Muscle of back (tissue), 13 donors: Measurements from ENCODE around the gene ZNF90. TPM values are rescaled to one million over a fixed set of nuclear protein-coding genes. Genes with fewer than 3 reads are reported as not detected.
"Not testable (repeated sequence)": the region's sequence is repeated elsewhere in the genome, so short reads cannot be mapped to it uniquely, and the experiment has no call there.

Experiments
- DNase-seq, 3 donors: peaks; one replicate each; pipeline versions ENCODE4 v3.0.0 to v3.0.0-alpha.2; 2013
- long read RNA-seq, 9 donors: transcript quantifications; one replicate each; lab custom pipeline, GENCODE V29; 2026
- polyA plus RNA-seq, 10 donors: library from polyadenylated mRNA; unstranded; fragments of 120-200 nt; gene quantifications; one replicate each; pipeline ENCODE4 v1.2.1, GENCODE V29; 2013; ENCODE audit not compliant: insufficient read length in 10 of 10

Gene ZNF90
- 1 to 10 TPM; 2.8 to 7.4 (median 5.4) TPM for polyA plus RNA-seq
- long read RNA-seq, donor 1, partial matches to known transcripts = 0 of 1 reads
- long read RNA-seq, donor 1, other reads (novel, unspliced or antisense) = 0 of 1 reads
- long read RNA-seq, donor 2 = 0 reads
- long read RNA-seq, donor 3 = 0 reads
- long read RNA-seq, donor 4, partial matches to known transcripts = 0 of 1 reads
- long read RNA-seq, donor 4, other reads (novel, unspliced or antisense) = 0 of 1 reads
- long read RNA-seq, donor 5 = 0 reads
- long read RNA-seq, donor 6, partial matches to known transcripts = 0 of 1 reads
- long read RNA-seq, donor 6, other reads (novel, unspliced or antisense) = 0 of 1 reads
- long read RNA-seq, donor 7 = 0 reads
- long read RNA-seq, donor 8, partial matches to known transcripts = 0 of 1 reads
- long read RNA-seq, donor 8, other reads (novel, unspliced or antisense) = 0 of 1 reads
- long read RNA-seq, donor 9 = 0 reads

DNA sequence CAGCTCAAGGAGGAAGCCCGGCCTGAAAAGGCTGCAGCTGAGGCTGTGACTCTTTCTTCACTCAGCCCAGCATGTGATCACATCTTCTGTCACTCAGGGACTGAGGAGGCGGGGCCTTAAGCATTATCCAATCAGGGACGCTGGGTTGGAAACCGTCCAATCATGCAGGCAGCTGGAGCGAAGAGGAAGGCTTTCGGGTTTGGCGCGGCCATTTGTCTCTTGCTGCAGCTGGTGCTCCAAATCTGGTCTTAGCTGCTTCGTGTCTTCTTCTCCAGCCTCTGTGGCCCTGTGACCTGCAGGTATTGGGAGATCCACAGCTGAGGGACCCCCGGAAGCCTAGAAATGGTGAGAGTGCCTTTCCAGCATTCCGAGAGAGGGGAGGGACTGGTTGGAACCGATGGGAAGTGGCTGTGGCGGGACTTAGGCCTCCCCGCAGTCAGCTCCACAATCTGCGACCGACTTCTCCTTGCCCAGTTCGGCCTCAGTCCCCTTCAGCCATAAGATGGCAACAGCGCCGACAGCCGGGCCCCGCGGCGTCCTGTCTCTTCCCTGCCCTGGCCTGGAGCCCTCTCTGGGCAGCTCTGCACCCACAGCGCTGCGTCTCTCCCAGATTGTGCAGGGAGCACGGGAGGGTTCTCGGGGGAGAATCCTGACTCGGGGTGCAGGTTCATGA, at the start of gene ZNF90:
Gene ZNF90 (plus strand): TSS at position 210 of the 673 bp plus-strand sequence. CDS start 133 bp downstream, at position 343.
- DNase-seq = peak; percentile 98

DNA sequence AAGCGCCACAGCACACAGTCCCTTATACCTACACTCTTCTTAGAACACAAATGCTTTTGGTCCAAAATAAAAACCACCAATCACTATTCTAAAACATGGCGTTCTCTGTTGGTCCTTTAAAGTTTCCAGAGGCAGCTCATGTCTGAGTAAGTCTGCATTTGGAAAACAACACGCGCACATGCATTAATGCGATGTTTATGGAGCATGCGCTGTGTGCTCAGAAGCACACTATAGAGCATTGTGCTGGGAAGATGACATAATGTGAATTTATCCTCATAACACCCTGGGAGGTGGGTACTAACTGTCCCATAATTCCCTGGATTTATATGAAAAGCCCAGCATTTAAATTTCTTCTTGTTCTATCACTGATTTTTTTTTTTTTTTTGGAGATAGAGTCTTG, 49.2 kb upstream of the ZNF90 start:
- DNase-seq = no peak

DNA sequence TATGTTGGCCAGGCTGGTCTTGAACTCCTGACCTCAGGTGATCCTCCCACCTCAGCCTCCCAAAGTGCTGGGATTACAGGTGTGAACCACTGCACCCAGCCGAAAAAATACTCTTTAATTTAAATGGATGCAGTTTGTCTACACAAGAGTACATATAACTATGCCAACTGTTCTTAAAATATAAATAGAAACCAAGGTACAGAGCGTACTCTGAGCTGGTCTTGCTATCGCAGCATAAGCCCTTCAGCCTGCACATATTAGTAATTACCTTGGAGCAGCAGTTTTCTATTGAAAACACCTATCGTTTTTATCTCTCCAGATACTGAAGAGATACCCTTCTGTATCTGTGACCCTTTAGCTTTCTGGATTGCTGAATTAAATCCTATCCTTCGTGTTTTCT, 41.9 kb upstream of the ZNF90 start:
- DNase-seq = no peak

DNA sequence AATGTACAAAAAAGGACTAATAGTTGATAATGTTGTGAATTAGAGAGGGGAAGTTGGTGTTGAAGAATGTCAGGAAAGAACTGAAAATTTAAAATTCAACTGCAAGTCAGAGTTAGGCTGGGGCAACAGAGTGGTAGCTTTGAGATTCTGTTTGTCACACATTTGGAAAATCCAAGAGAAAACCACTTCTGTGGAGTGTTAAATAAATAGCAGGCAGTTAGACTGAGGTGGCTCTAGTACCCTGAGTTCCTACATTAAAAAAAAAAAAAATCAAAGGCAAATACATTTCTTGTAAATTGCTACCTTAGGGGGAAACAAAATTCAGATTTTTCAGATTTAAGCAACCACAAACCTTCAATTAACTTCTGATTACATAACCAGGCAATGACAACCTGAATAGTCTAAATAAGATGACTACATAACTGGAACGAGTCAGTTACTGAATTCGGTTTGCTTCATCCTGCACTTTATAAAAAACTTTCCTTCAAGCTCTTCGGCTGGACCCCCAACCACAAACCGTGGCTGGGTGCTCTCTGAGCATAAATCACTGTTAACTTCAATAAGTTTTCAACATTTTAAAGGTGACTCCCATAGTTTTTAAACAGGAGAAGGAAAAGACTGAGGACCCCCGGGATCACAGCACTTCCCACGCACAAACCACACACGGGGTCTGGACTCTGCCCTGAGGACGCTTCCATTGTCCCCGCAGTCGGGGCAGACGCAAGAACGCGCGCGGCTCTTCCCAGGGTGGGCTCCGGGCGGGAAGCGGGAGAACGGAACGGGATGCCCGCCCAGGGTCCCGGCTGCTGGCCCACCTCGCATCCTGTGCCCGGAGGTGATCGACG, 39.2 kb upstream of the ZNF90 start:
- DNase-seq = no peak

DNA sequence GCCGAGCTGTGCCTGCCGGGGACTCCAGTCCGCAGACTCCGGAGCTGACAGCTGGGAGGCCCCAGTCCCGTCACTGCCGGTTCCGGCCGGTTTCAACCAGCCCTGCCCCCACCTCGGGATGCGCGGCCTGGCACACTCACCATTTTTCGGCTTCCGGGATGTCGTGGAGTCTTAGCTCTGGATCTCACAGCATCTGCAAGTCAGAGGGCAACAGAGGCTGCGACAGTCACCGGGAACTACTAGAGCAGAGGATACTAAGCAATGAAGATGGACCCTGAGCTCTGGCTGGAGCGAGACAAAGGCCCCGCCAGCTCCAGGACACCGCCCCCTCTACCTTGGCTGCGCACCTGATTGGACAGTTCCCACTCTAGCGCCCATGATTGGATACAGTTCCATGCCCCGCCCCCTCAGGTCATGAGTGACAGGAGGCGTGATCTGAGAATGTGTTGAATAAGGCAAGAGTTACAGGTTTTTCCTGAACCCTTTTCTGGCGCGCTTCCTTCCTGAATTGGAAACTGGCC, 38.5 kb upstream of the ZNF90 start, which contains the start of gene ZNF682:
Gene ZNF682 (minus strand): TSS at position 303 of the 521 bp plus-strand sequence. CDS start 160 bp downstream, at position 143.
- DNase-seq = peak; percentile 96 to 97 (median 97)

DNA sequence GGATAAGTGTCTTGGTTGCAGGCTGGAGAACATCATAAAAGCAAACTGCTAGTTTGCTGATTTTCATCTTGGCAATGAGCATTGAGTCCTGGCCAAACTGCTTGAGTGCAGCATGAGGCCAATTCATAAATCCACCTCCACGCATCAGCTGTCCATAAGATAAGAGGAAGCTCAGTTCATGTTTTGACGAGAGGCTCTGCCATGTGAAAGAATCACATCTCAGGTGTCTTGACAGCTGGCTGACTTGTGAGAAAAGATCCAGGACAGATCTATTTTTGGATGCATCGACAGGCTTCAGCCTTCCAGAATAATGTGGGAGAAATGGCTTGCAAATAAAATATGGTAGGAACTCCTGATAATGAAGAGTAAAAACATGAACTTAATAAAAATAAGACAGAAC, 33.1 kb upstream of the ZNF90 start:
- DNase-seq = peak in 1 of 3 donors; percentile 13

DNA sequence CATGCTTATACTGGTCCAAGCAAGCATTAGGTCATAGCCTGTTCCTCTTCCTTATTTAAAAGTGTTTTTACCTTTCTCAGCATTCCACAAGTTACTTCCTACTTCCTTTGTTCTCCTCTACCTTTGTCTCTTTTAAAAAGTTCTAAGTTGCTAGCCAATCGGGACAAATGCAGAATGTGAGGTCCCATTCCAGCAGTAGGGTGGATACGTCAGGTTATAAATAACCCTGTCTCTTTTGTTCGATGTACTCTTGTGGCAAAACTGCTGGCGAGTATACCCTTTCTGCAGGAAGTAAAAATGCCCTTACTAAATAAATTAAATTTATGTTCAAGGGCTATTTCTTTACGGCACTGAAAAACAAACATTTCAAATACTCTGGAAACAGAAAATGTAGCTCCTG, 32.1 kb upstream of the ZNF90 start:
- not testable (repeated sequence) for DNase-seq

DNA sequence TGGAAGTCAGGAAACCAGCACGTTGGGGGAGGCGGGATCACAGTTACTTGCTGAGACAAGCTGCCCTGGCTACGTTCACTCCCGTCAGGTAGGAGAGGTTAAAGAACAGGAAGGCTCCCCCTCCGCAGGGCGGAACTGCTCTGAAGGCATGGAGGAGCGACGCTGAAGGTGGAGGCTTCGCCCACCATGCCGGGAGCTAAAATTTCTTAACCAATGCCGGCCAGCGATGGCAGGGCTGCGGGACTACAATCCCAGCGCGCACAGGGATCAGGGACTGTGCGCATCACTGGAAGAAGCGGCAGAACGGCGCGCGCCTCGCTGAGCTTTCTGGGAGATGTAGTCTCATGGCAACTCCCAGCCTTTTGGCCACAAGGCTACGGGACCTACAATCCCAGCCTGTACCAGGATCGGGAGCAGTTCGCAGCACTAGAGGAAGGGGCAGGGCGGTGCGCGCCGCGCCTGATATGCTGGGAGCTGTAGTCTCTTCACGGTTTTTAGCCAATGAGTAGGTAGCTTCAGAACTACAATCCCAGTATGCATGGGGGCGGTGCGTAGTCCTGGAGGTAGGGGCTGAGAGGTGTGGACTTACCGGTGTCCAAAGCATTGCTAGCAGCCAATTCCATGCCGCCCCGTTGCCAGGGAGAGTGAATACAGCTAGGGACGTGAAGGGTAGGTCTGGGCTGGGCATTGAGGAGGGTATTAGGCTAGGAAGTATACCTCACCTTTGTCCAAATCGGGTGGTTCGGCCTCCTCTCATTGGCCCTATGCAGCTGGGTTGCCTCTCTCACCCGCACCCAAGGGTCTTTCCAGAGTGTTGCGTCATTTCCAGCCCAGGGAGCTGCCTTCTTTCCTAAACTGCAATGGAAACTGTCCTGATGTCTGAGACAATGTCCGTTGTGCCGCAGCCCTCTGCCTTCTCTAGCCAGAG, 25.7 kb upstream of the ZNF90 start:
- DNase-seq = peak; percentile 95 to 98 (median 97)

DNA sequence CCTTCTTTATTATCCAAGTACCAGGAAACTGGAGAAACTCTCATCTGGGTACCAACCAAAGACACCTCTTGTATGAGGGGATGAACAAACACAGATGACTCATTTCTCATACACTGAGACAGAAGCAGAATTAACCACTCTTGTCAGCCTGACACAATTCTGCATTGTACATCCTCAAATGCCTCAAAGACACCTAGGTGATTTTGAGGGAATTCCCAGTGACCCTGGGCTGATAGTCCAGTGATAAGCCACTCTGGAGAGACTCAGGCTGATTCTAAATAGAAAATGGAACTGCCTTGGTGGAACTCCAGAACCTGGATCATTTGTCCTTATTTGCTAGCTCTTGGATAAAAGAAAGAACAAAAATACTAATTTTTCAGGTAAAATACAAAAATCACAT, 19.1 kb upstream of the ZNF90 start:
- not testable (repeated sequence) for DNase-seq

DNA sequence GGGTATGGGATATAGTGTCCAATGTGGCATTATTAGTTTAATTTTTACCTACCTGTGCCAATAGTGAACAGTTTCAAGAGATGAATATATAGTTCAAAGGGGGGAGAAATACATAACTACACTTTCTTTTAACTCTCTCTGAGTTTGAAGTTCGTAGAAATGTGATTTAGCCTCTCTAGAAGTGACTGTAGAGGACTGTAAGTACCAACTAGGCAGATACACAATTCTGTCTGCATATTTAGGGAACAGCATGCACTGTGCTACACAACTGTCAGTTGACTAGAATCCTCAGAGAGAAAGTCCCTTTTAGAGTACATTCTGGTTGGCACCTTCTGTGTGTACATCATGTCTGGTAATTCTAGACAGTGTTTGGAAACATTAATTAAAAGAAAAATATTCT, 17.5 kb upstream of the ZNF90 start:
- DNase-seq = no peak

DNA sequence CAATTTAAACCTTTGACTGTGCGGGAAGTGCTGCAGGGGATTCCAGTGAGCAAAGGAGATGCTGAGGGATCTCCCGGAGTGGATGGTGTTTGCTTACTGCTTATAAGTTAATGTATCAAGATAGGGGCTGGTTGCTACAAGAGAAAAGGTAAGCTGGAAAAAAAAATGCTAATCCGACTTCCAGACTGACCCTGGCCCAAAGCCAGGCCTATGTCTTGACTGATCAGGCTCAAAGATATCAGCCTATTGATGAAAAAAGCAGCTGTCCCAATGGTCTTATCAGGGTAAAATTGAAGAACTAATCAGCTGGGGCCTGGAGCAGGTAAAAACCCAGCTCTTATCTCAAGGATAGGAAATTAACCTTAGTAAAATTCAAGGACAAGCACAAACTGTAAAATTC, 10.9 kb upstream of the ZNF90 start:
- no peak for DNase-seq

DNA sequence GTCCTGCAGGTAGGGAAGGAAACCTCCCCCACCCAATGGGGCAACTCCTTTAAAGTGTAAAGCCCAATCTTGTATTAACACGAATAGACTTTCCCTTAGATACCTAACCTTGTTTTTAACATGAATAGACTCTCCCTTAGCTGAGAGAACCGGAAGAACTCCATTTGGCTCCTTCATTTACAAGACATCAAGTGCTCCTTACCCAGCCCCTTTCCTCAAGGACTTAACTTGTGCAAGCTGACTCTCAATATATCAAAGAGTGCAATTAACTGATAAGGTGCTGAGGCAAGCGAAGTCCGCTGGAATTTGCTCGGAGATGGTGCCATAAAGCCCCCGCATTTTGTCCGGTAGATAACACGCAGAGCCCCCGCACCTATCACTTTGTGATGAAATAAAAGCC, 9.9 kb upstream of the ZNF90 start:
- no peak for DNase-seq

DNA sequence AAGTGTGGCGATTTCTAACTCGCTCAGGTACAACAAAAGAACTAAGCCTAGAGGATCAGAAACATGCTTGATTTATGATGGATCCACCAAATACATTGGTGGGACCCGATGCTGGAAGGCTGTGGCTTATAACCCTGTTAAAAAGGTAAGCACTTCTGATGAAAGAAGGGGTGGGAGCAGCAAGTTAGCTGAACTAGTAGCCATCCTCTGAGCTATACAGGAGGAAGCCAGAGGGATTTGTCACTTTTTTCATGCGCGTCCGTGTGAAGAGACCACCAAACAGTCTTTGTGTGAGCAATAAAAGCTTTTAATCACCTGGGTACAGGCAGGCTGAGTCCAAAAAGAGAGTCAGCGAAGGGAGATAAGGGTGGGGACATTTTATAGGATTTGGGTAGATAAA, 9.2 kb upstream of the ZNF90 start:
- DNase-seq = not testable (repeated sequence)

DNA sequence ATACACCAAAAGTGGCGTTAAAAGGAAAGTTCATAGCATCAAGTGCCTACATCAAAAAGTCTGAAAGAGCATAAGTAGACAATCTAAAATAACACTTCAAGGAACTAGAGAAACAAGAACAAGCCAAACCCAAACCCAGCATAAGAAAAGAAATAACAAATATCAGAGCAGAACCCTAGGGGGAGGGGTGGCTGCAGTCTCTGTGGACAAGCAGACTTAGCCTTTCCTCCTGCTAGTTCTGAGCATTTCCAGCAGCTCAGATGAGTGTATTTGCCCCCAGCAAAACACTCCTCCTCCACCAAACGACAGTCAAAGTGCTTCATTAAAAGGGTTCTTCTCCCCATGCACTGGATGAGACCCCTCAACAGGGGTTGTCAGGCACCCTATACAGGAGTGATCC, 7.1 kb upstream of the ZNF90 start:
- DNase-seq = no peak

DNA sequence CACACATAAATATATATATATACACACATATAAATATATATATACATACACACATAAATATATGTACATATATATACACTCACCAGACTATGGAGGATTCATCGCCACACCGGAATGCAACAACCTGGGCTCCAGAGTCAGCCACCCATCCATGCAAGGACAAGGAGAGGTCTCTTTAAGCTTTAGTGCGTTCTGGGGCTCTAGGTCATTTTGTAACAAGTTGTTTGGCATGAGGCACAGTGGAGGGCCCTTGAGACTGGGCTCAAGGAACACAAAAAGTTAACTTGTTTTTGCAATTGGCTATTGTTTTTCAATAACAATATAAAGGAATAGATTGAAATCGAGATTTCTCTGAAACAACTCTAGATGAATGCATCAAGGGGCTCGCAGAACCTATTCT, 4.9 kb upstream of the ZNF90 start:
- DNase-seq = no peak

DNA sequence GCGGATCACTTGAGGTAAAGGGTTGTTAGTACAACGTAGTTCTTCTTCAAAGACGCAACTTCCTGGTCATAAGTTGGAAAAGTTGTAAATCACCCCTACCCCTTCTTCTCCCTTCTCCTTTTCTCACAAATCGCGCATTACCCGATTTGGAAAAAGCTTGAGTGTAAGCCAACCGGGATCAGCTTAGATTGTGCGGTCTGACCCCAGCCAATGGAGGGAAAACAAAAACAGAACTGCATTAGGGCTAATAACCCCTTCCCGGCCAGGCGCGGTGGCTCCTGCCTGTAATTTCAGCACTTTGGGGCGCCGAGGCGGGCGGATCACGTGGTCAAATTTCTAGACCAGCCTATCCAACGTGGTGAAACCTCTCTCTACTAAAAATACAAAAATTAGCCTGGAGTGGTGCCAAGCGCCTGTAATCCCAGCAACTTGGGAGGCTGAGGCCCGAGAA, 806 bp downstream of the ZNF90 start:
- DNase-seq = peak; percentile 21 to 61 (median 22)

DNA sequence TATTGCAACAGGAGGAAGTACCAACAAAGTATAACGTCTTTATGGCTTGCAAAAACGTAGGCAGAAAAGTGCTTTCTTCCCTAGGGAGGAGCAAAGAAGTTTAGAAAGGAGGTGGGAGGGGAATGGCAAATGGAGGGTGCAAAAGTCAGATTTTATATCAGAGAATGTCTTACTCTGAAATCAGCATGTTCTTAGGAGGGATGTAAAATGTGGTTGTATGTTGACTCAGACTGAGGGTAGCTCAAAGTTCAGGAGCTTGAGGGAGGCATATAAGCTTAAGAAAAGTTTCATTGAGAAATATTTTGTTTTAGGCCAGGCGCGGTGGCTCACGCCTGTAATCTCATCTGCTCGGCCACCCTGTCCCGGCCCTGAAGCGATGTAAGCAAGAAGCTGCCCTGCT, 1.7 kb downstream of the ZNF90 start:
- no peak for DNase-seq

DNA sequence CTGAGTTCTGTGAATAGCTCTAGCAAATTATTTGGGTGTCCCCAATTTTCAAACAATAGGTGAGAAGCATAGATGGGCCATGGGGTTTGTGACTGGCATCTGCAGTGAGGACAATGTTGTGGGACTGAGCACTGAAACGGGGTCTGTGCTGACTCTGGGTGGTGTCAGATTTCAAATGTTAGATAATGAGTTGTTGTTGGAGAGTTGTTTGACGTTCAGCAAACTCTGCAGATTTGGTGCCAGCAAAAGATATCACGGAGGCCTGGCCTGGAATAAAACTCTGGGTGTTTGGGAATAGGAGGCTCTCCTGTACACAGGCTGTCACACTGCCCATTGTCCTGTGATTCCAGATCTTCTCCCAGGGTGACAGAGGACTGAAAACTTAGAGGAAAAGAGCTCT, 2.9 kb downstream of the ZNF90 start:
- DNase-seq = no peak

DNA sequence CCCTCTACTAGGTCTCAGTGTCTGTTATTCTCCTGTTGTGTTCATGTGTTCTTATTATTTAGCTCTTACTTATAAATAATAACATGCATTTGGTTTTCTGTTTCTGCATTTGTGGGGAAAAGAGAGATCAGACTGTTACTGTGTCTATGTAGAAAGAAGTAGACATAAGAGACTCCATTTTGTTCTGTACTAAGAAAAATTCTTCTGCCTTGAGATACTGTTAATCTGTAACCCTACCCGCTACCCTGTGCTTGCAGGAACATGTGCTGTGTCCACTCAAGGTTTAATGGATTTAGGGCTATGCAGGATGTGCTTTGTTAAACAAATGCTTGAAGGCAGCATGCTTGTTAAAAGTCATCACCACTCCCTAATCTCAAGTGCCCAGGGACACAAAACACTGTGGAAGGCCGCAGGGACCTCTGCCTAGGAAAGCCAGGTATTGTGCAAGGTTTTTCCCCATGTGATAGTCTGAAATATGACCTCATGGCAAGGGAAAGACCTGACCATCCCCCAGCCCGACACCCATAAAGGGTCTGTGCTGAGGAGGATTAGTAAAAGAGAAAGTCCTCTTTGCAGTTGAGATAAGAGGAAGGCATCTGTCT, 4.5 kb downstream of the ZNF90 start:
- not testable (repeated sequence) for DNase-seq

DNA sequence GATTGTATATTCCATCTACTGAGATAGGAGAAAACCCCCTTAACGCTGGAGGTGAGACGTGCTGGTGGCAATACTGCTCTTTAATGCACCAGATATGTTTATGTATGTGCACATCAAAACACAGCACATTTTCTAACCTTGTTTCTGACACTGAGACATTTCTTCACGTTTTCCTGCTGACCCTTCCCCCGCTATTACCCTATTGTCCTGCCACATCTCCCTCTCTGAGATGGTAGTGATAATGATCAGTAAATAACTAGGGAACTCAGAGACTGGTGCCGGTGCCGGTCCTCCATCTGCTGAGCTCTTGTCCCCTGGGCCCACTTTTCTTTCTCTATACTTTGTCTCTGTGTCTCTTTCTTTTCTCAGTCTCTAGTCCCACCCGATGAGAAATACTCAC, 5.1 kb downstream of the ZNF90 start:
- not testable (repeated sequence) for DNase-seq
